DMS53 treated with DMSO at 0.1 percent for 48 hours (cell line): ENCODE data around the gene SCN2B.
"Not testable (repeated sequence)": the region's sequence is repeated elsewhere in the genome, so short reads cannot be mapped to it uniquely, and the experiment has no call there.

Experiments used
- DNase-seq: peaks from one replicate; lab custom pipeline; 2025; ENCODE audit not compliant: unreplicated experiment; lab: John Stamatoyannopoulos, UW

Gene SCN2B

GRCh38 chr11:118207079-118207478 lies 30.6 kb upstream of the SCN2B start:
- no peak for DNase-seq

GRCh38 chr11:118206391-118207031 lies 30.1 kb upstream of the SCN2B start:
- no peak for DNase-seq

- DNase-seq: no peak
Observed at GRCh38 chr11:118205606-118206378, 29.4 kb upstream of the SCN2B start.

GRCh38 chr11:118202599-118203422 lies 26.4 kb upstream of the SCN2B start:
- DNase-seq: no peak

GRCh38 chr11:118201966-118202365 lies 25.5 kb upstream of the SCN2B start:
- DNase-seq: no peak

GRCh38 chr11:118200901-118201680 lies 24.7 kb upstream of the SCN2B start:
- no peak for DNase-seq

- no peak for DNase-seq
Observed at GRCh38 chr11:118200497-118200896, 24.1 kb upstream of the SCN2B start.

GRCh38 chr11:118199135-118199534 lies 22.7 kb upstream of the SCN2B start:
- DNase-seq: no peak

- peak; percentile 56 for DNase-seq
Observed at GRCh38 chr11:118198370-118198769, 21.9 kb upstream of the SCN2B start.

- DNase-seq: peak; percentile 91
Observed at GRCh38 chr11:118194835-118195627, 18.6 kb upstream of the SCN2B start.

- no peak for DNase-seq
Observed at GRCh38 chr11:118193910-118194566, 17.6 kb upstream of the SCN2B start.

- DNase-seq: not testable (repeated sequence)
Observed at GRCh38 chr11:118192817-118193216, 16.4 kb upstream of the SCN2B start.

- not testable (repeated sequence) for DNase-seq
Observed at GRCh38 chr11:118190942-118191506, 14.6 kb upstream of the SCN2B start.

GRCh38 chr11:118186346-118187107 lies 10.1 kb upstream of the SCN2B start:
- DNase-seq: no peak

- no peak for DNase-seq
Observed at GRCh38 chr11:118184784-118185579, 8.5 kb upstream of the SCN2B start.

GRCh38 chr11:118183691-118184090 lies 7.3 kb upstream of the SCN2B start:
- DNase-seq: not testable (repeated sequence)

GRCh38 chr11:118180300-118180703 lies 3.9 kb upstream of the SCN2B start:
- no peak for DNase-seq

GRCh38 chr11:118176778-118177134 lies 317 bp upstream of the SCN2B start:
- DNase-seq: no peak
